GM19455 (cell line): ENCODE data around the gene ASTN2.

Experiments
- ATAC-seq: cut with Tn5 transposase; IDR thresholded peaks from one replicate; pipeline ENCODE4 v1.9.1; 2021; ENCODE audit not compliant: unreplicated experiment

ASTN2 gene

GRCh38 chr9:117365438-117365837, 49.4 kb downstream of the ASTN2 start:
- no peak for ATAC-seq

GRCh38 chr9:117363006-117363405, 51.9 kb downstream of the ASTN2 start:
- ATAC-seq: no peak

- no peak for ATAC-seq
Measured at GRCh38 chr9:117359910-117360309, 54.9 kb downstream of the ASTN2 start.

- ATAC-seq: no peak
Measured at GRCh38 chr9:117355542-117355941, 59.3 kb downstream of the ASTN2 start.

GRCh38 chr9:117354997-117355396, 59.9 kb downstream of the ASTN2 start:
- no peak for ATAC-seq

GRCh38 chr9:117354244-117354847, 60.5 kb downstream of the ASTN2 start:
- ATAC-seq: no peak

- ATAC-seq: no peak
Measured at GRCh38 chr9:117344892-117345660, 69.8 kb downstream of the ASTN2 start.

GRCh38 chr9:117343427-117343826, 71.4 kb downstream of the ASTN2 start:
- no peak for ATAC-seq

GRCh38 chr9:117341151-117341550, 73.7 kb downstream of the ASTN2 start:
- ATAC-seq: no peak

- no peak for ATAC-seq
Measured at GRCh38 chr9:117340422-117340821, 74.4 kb downstream of the ASTN2 start.

- ATAC-seq: no peak
Measured at GRCh38 chr9:117335837-117336433, 78.9 kb downstream of the ASTN2 start.

- no peak for ATAC-seq
Measured at GRCh38 chr9:117334101-117334500, 80.8 kb downstream of the ASTN2 start.

GRCh38 chr9:117325831-117326230, 89.0 kb downstream of the ASTN2 start:
- no peak for ATAC-seq

- ATAC-seq: no peak
Measured at GRCh38 chr9:117325110-117325731, 89.6 kb downstream of the ASTN2 start.

- ATAC-seq: no peak
Measured at GRCh38 chr9:117323390-117323789, 91.5 kb downstream of the ASTN2 start.

- ATAC-seq: no peak
Measured at GRCh38 chr9:117317192-117317591, 97.7 kb downstream of the ASTN2 start.

- no peak for ATAC-seq
Measured at GRCh38 chr9:117315236-117315635, 99.6 kb downstream of the ASTN2 start.

GRCh38 chr9:117313989-117314388, 100.9 kb downstream of the ASTN2 start:
- no peak for ATAC-seq

GRCh38 chr9:117307701-117308100, 107.2 kb downstream of the ASTN2 start:
- ATAC-seq: no peak

GRCh38 chr9:117306032-117306431, 108.8 kb downstream of the ASTN2 start:
- ATAC-seq: no peak

- ATAC-seq: no peak
Measured at GRCh38 chr9:117305454-117305853, 109.4 kb downstream of the ASTN2 start.

- no peak for ATAC-seq
Measured at GRCh38 chr9:117304549-117304948, 110.3 kb downstream of the ASTN2 start.
